Fibroblast of lung (primary cell): Measurements from ENCODE around the gene CDKAL1. TPM values are rescaled to one million over a fixed set of nuclear protein-coding genes. Genes with fewer than 3 reads are reported as not detected.

Experiments
- DNase-seq, 2 donors: peaks; one replicate each; pipeline versions ENCODE4 v3.0.0 to v3.0.0-alpha.2; 2010; ENCODE audit warnings: low read depth in 2 of 2
- H2AFZ ChIP-seq: 2 replicates; pipeline ENCODE4 v1.5.1; 2012; ENCODE audit warnings: low read length, control low read depth, inconsistent platforms
- H3K27ac ChIP-seq: 2 replicates; pipeline ENCODE4 v1.5.1; 2011; ENCODE audit warnings: low read length, control low read depth; ENCODE audit not compliant: insufficient read depth
- H3K27me3 ChIP-seq: 2 replicates; pipeline ENCODE4 v1.5.1; 2011; ENCODE audit warnings: mild to moderate bottlenecking, low read length; ENCODE audit not compliant: control insufficient read depth, insufficient read depth
- H3K36me3 ChIP-seq: 2 replicates; pipeline ENCODE4 v1.5.1; 2011; ENCODE audit warnings: low read length; ENCODE audit not compliant: control insufficient read depth, insufficient read depth
- H3K4me1 ChIP-seq: 2 replicates; pipeline ENCODE4 v1.5.1; 2011; ENCODE audit warnings: low read length; ENCODE audit not compliant: control insufficient read depth, insufficient read depth; ENCODE audit errors: extremely low read depth
- H3K4me2 ChIP-seq: 2 replicates; pipeline ENCODE4 v1.5.1; 2011; ENCODE audit warnings: low read length, control low read depth; ENCODE audit not compliant: insufficient read depth; ENCODE audit errors: extremely low read depth
- H3K4me3 ChIP-seq, 4 experiments: fragments of 200-600 bp in 1 of 4; sonication (generic) in 1 of 4; replicated peaks in 1 of 4; 2 replicates each; pipeline ENCODE4 v1.5.1; 2011 to 2016; ENCODE audit warnings: low read length in 4 of 4, low read depth in 3 of 4, mild to moderate bottlenecking in 3 of 4, control low read depth in 2 of 4, inconsistent platforms in 1 of 4, mixed read lengths in 1 of 4; ENCODE audit not compliant: insufficient read depth in 1 of 4; ENCODE audit errors: control extremely low read depth in 1 of 4
- H3K79me2 ChIP-seq: 2 replicates; pipeline ENCODE4 v1.5.1; 2012; ENCODE audit warnings: mild to moderate bottlenecking, low read length, inconsistent platforms; ENCODE audit not compliant: control insufficient read depth, insufficient read depth
- H3K9ac ChIP-seq: 2 replicates; pipeline ENCODE4 v1.5.1; 2011; ENCODE audit warnings: mild to moderate bottlenecking, low read length, control low read depth; ENCODE audit not compliant: insufficient read depth
- H3K9me3 ChIP-seq: 2 replicates; pipeline ENCODE4 v1.5.1; 2012; ENCODE audit warnings: low read depth, low read length; ENCODE audit not compliant: control insufficient read depth, insufficient read depth
- H4K20me1 ChIP-seq: 2 replicates; pipeline ENCODE4 v1.5.1; 2011; ENCODE audit warnings: low read length; ENCODE audit not compliant: control insufficient read depth, insufficient read depth; ENCODE audit errors: extremely low read depth
- EZH2 ChIP-seq: IDR thresholded peaks from 2 replicates; pipeline ENCODE4 v1.5.1; 2012; ENCODE audit warnings: low read length, control low read depth, mild to moderate bottlenecking; ENCODE audit errors: missing control alignments
- polyA minus RNA-seq: library from RNA; depleted of rRNA, polyadenylated mRNA; stranded (reverse); fragments of >200 nt; gene quantifications from 2 replicates; pipeline ENCODE4 v1.2.3, GENCODE V29; 2011; ENCODE audit warnings: low replicate concordance
- polyA plus RNA-seq, 2 donors: library from polyadenylated mRNA; depleted of rRNA in 1 of 2; stranded (reverse) in 1 of 2; unstranded in 1 of 2; fragments of >200 nt; gene quantifications; 2 replicates each; pipeline ENCODE4 v1.2.1, GENCODE V29; 2011 to 2012; ENCODE audit warnings: missing spikeins in 1 of 2
- total RNA-seq: library from RNA; depleted of rRNA; stranded (reverse); fragments of >200 nt; gene quantifications from 2 replicates; pipeline ENCODE4 v1.2.1, GENCODE V29; 2014
- TF ChIP-seq, protein P1 (sequence below), 2 donors: IDR thresholded peaks in 1 of 2; conservative IDR thresholded peaks in 1 of 2; 1 replicate in 1 of 2; 2 replicates in 1 of 2; pipeline ENCODE4 v1.5.1; 2011 to 2012; ENCODE audit warnings: low read length in 2 of 2, control low read depth in 1 of 2, inconsistent platforms in 1 of 2, low read depth in 1 of 2, mild to moderate bottlenecking in 1 of 2

CDKAL1 gene
- total RNA-seq (15.0 and 16.2 TPM in 2 replicates), polyA plus RNA-seq (7.4 and 9.8 TPM in 2 replicates), polyA minus RNA-seq (6.8 and 14.5 TPM in 2 replicates)
- polyA plus RNA-seq (2012) = 5.3 and 5.7 TPM in 2 replicates

DNA sequence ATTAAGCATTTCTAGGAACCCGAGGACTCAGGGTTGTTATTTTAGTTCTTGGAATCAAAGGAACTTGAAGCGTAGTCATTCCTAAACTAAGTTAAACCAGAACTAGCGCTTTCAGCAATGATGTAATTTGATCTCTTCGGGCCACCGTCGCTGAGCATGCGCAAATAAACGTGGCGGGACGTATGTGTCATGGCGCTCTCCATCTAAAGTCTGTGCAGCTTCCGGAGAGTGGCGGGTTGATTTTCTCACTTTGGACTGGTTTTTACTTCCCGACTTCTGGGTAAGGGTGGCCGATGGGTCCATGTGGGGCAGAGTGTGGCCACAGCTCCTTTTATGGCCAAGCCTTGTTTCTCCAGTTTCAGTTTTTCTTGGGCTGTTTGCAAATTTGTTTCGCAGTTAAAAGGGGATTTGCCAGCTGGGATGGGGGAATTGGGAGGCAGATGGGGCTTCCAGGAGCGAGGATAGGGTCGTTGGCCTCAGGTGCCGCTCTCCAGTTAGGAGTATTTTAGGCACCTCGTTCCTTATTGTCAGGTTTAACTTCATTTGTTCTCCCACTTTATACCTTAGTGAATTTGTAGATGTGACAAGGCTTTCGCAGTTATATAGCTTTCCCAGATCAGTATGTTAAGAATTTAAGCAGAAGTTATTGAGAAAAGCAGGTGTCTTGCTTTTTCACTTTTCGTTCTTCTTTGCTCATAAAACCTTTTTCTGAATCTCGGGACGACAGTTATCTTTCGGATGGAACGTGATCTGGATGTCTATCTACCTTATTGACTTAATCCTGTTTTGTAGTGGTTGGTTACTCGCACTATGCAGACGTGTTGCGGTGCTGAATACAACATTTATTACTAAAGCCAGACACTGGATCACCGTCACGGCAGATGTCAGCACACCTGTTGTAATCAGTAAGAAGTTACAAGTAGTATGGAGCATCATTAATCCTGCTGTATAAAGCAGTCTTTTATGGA is at the start of gene CDKAL1:
Gene CDKAL1 (plus strand): TSS at position 163 of the 968 bp plus-strand sequence. CDS start 11,894 bp downstream, outside the sequence.
- peak; percentile 94 to 95 for DNase-seq
- H3K27ac ChIP-seq = peak within 1 kb of the TSS; percentile 72
- H2AFZ ChIP-seq = peak within 1 kb of the TSS; percentile 82
- no peaks in the 10 kb centered on the region for H3K9me3 ChIP-seq
- peak within 1 kb of the TSS; percentile 42 to 100 (median 71) for H3K4me3 ChIP-seq
- peaks cover 7% of the 10 kb centered on the region for H3K79me2 ChIP-seq
- H3K36me3 ChIP-seq = no peaks in the 10 kb centered on the region
- H3K4me2 ChIP-seq = peak within 1 kb of the TSS; percentile 92
- no peaks in the 10 kb centered on the region for H3K4me1 ChIP-seq
- peak within 1 kb of the TSS; percentile 76 for H3K9ac ChIP-seq
- TF ChIP-seq, protein P1, sequence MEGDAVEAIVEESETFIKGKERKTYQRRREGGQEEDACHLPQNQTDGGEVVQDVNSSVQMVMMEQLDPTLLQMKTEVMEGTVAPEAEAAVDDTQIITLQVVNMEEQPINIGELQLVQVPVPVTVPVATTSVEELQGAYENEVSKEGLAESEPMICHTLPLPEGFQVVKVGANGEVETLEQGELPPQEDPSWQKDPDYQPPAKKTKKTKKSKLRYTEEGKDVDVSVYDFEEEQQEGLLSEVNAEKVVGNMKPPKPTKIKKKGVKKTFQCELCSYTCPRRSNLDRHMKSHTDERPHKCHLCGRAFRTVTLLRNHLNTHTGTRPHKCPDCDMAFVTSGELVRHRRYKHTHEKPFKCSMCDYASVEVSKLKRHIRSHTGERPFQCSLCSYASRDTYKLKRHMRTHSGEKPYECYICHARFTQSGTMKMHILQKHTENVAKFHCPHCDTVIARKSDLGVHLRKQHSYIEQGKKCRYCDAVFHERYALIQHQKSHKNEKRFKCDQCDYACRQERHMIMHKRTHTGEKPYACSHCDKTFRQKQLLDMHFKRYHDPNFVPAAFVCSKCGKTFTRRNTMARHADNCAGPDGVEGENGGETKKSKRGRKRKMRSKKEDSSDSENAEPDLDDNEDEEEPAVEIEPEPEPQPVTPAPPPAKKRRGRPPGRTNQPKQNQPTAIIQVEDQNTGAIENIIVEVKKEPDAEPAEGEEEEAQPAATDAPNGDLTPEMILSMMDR (conservative IDR thresholded peaks at IDR 0.05 in 1 of 2, IDR thresholded peaks at IDR 0.05 in 1 of 2; ENCODE audit: low read depth in 1 of 2, low read length in 2 of 2) = no peak
- no peak for TF ChIP-seq EZH2
- no peaks in the 10 kb centered on the region for H3K27me3 ChIP-seq
- no peaks in the 10 kb centered on the region for H4K20me1 ChIP-seq

DNA sequence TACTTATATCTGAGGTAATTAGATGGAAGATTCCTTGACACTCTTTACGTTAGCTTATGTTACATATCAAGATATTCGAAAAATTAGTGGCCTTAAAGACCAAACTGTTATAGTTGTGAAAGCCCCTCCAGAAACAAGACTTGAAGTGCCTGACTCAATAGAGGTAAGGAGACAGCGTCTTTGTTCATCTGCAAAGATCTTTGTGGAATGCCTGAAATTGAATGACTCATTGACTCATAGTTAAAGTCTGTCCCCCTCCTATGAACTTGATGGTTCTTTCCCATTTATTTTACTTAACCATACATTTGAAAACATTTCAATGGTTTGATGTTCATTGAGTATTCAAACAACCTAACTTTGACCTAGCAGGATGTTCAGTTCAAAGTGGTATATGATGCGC is 47.6 kb upstream of the CDKAL1 start:
- no peak overlapping the region for H3K4me3 ChIP-seq
- H3K9me3 ChIP-seq = no peaks in the 10 kb centered on the region
- H3K36me3 ChIP-seq = peaks cover 4% of the 10 kb centered on the region
- H3K9ac ChIP-seq = no peak overlapping the region
- no peaks in the 10 kb centered on the region for H3K79me2 ChIP-seq
- no peaks in the 10 kb centered on the region for H3K4me1 ChIP-seq
- no peak overlapping the region for H3K4me2 ChIP-seq
- H3K27me3 ChIP-seq = no peaks in the 10 kb centered on the region
- TF ChIP-seq, protein P1 (conservative IDR thresholded peaks at IDR 0.05 in 1 of 2, IDR thresholded peaks at IDR 0.05 in 1 of 2; ENCODE audit: low read depth in 1 of 2, low read length in 2 of 2) = no peak
- TF ChIP-seq EZH2 = no peak
- H4K20me1 ChIP-seq = no peaks in the 10 kb centered on the region
- H3K27ac ChIP-seq = no peak overlapping the region
- DNase-seq = peak in 1 of 2 donors; percentile 57
- no peak overlapping the region for H2AFZ ChIP-seq

DNA sequence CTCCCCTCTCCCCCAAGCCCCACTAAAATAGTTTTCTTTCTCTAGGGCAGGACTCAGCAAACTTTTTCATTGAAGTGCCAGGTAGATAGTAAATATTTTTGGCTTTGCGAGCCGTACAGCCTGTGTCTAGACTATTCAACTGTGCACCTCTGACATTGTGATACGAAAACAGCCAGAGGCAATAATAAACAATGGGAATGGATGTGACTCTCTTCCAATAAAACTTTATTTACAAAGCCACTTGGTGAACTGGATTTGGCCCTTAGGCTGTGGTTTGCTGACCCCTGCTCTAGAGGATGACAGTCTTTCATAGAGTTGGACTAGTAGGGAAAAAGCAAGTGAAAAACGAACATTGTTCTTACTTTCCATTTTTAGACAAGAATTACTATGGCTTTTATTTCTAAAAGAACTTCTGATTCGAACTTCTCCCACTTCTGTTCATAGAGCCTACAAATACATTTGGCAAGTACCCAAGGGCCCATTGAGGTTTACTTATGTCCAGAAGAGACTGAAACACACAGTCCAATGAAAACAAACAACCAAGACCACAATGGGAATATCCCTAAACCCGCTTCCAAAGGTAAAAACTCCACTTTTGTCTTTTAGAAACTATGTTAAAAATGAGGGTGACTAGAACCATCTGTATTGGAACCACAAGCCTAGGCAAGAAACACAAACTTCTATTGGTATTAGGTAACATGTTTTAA is 46.4 kb upstream of the CDKAL1 start:
- Histone ChIP-seq H4K20me1 (no peaks in the 10 kb centered on the region), H3K36me3 (peaks cover 4% of the 10 kb centered on the region)
- DNase-seq = peak; percentile 24 to 87

More for the DNA sequence above, 46.4 kb upstream of the CDKAL1 start:
- no peak for TF ChIP-seq EZH2
- TF ChIP-seq, protein P1 (conservative IDR thresholded peaks at IDR 0.05 in 1 of 2, IDR thresholded peaks at IDR 0.05 in 1 of 2; ENCODE audit: low read depth in 1 of 2, low read length in 2 of 2) = no peak
- Histone ChIP-seq H3K79me2 (no peaks in the 10 kb centered on the region), H3K9ac (no peak overlapping the region), H3K9me3 (no peaks in the 10 kb centered on the region), H3K27ac (no peak overlapping the region), H3K4me1 (no peaks in the 10 kb centered on the region), H3K27me3 (no peaks in the 10 kb centered on the region), H3K4me3 (no peak overlapping the region), H2AFZ (no peak overlapping the region), H3K4me2 (no peak overlapping the region)
